Nephron (organoid): ENCODE results near the gene DLGAP4.

Experiments
- H3K27ac Mint-ChIP-seq, 3 experiments: 2 replicates each; pipeline ENCODE4 v1.8.0; 2020; ENCODE audit warnings: mixed read lengths in 3 of 3, mild to moderate bottlenecking in 2 of 3, moderate library complexity in 1 of 3
- H3K27me3 Mint-ChIP-seq: 2 replicates; pipeline ENCODE4 v1.8.0; 2021; ENCODE audit warnings: low read depth, mild to moderate bottlenecking, moderate library complexity, mixed read lengths
- H3K36me3 Mint-ChIP-seq: 2 replicates; pipeline ENCODE4 v1.8.0; 2020; ENCODE audit warnings: low read depth, mixed read lengths
- H3K4me1 Mint-ChIP-seq: 2 replicates; pipeline ENCODE4 v1.8.0; 2020; ENCODE audit warnings: mixed read lengths
- H3K4me3 Mint-ChIP-seq, 3 experiments: 2 replicates each; pipeline ENCODE4 v1.8.0; 2020; ENCODE audit warnings: mild to moderate bottlenecking in 3 of 3, mixed read lengths in 3 of 3, moderate library complexity in 2 of 3
- H3K9me3 Mint-ChIP-seq: 2 replicates; pipeline ENCODE4 v1.8.0; 2020; ENCODE audit warnings: mixed read lengths
- TF ChIP-seq, protein P1 (sequence below), 3 experiments: fragments of 200-600 bp; sonication (generic); IDR thresholded peaks; one replicate each; pipeline ENCODE4 v1.5.0; 2021; ENCODE audit warnings: antibody characterized with exemption in 3 of 3; ENCODE audit not compliant: unreplicated experiment in 3 of 3

The DLGAP4 gene

DNA sequence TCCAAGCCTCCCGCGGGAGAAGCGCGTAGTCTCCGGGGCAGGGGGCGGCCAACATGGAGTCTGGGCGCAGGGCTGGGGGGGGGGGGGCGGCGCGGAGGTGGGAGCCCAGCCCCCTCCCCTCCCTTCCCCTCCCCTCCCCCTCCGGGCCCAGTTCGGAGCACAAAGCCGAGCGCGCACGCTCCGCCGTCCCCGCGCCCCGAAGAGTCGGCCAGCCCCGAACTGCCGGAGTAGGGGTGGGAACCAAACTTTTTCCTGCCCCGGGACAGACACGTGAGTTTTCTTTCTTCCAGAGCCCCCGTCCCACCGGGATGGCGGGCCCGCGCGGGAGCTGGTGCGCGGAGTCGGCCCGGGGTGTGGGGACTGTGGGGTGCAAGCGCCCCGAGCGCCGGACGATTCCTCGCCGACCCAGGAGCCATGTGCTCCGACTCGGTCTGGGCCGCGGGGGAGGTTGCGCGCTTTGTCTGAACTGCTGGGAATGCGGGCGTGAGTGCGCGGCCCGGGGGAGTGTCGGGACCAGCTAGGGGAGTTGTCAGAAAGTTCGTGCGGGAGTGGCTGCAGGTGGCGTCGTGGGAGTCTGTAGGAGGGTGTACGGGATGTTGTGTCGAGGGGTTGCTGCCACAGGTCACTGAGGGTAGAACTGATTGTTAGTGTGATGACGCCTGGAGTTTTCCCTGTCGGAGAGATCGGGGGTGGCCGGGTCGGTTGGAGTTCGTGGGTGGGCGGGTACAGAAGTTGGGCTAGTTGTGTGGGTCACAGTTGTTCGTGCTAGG lies 268.4 kb downstream of the DLGAP4 start:
- no peaks in the 10 kb centered on the region for H3K9me3 Mint-ChIP-seq
- H3K27ac Mint-ChIP-seq = peak overlapping the region; percentile 95 to 98 (median 98)
- peak overlapping the region; percentile 89 to 93 (median 93) for H3K4me3 Mint-ChIP-seq
- TF ChIP-seq, protein P1, sequence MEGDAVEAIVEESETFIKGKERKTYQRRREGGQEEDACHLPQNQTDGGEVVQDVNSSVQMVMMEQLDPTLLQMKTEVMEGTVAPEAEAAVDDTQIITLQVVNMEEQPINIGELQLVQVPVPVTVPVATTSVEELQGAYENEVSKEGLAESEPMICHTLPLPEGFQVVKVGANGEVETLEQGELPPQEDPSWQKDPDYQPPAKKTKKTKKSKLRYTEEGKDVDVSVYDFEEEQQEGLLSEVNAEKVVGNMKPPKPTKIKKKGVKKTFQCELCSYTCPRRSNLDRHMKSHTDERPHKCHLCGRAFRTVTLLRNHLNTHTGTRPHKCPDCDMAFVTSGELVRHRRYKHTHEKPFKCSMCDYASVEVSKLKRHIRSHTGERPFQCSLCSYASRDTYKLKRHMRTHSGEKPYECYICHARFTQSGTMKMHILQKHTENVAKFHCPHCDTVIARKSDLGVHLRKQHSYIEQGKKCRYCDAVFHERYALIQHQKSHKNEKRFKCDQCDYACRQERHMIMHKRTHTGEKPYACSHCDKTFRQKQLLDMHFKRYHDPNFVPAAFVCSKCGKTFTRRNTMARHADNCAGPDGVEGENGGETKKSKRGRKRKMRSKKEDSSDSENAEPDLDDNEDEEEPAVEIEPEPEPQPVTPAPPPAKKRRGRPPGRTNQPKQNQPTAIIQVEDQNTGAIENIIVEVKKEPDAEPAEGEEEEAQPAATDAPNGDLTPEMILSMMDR (IDR thresholded peaks at IDR 0.05; ENCODE audit: unreplicated experiment in 3 of 3) = no peak
- H3K27me3 Mint-ChIP-seq = no peaks in the 10 kb centered on the region
- peaks cover 15% of the 10 kb centered on the region for H3K36me3 Mint-ChIP-seq
- H3K4me1 Mint-ChIP-seq = peaks cover 44% of the 10 kb centered on the region

DNA sequence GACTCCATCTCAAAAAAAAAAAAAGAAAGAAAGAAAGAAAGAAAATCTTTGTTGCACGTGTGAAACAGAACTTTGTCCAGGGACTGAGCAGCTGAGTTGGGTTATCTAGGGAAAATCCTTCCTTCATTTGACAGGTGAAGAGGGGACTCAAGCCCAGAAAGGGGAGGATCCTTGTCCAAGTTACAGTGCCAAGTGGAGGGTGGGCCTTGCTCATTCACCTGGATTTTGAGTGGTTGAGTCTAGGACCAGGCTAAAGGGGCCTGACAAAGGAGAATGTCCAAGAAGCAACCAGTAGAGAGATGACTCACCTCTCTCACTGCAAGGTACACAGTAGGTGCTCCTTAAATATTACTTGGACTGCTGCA lies 269.9 kb downstream of the DLGAP4 start:
- H3K27me3 Mint-ChIP-seq = no peaks in the 10 kb centered on the region
- peaks cover 45% of the 10 kb centered on the region for H3K4me1 Mint-ChIP-seq
- peak overlapping the region; percentile 89 to 93 (median 93) for H3K4me3 Mint-ChIP-seq
- TF ChIP-seq, protein P1 (IDR thresholded peaks at IDR 0.05; ENCODE audit: unreplicated experiment in 3 of 3) = no peak
- no peaks in the 10 kb centered on the region for H3K9me3 Mint-ChIP-seq
- H3K27ac Mint-ChIP-seq = peak overlapping the region; percentile 95 to 98 (median 98)
- H3K36me3 Mint-ChIP-seq = peaks cover 25% of the 10 kb centered on the region
